HK-2 (cell line): Measurements from ENCODE around the gene CFAP157.
"Not testable (repeated sequence)": the region's sequence is repeated elsewhere in the genome, so short reads cannot be mapped to it uniquely, and the experiment has no call there.

Experiments used
- DNase-seq: peaks from one replicate; pipeline ENCODE4 v3.0.0-alpha.2; 2018; ENCODE audit not compliant: unreplicated experiment

CFAP157 gene

GRCh38 chr9:127735530-127736185 lies 28.9 kb downstream of the CFAP157 start:
- DNase-seq, result no peak

- no peak for DNase-seq
Measured at GRCh38 chr9:127738666-127739065, 31.9 kb downstream of the CFAP157 start.

DNA sequence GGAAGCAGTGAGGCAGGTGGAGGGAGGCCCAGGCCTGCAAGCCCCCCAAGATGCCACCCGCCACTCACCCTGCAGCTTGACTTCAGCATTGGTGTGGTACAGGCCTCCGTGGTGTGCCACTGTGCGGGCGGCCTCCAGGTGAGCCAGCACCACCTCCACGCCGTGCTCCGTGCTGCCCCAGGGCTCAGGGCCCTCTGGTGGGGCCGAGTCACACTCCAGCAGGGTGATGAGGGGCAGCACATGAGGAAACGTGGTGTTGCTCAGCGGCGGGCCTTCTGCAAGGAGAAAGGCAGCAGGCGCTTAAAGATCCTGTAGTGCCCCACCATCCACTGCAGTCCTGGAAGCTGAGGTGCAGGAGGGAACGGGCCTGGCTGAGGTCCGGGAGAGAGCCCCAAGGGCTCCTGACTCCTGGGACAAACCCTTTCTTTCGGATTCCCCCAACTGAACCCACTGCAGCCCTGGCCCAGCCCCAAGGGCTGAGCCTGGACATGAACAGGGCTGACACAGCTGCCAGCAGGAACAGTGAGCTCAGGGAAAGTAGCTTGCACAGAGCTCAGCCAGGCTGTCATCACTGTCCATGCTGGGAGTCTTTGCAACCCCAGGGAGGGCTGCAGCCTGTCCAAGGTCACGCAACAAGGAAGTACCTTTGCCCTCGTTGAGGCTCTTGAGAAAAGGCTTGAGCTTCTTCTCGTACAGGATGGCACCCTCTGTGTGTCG lies 33.0 kb downstream of the CFAP157 start:
- DNase-seq, result no peak

DNA sequence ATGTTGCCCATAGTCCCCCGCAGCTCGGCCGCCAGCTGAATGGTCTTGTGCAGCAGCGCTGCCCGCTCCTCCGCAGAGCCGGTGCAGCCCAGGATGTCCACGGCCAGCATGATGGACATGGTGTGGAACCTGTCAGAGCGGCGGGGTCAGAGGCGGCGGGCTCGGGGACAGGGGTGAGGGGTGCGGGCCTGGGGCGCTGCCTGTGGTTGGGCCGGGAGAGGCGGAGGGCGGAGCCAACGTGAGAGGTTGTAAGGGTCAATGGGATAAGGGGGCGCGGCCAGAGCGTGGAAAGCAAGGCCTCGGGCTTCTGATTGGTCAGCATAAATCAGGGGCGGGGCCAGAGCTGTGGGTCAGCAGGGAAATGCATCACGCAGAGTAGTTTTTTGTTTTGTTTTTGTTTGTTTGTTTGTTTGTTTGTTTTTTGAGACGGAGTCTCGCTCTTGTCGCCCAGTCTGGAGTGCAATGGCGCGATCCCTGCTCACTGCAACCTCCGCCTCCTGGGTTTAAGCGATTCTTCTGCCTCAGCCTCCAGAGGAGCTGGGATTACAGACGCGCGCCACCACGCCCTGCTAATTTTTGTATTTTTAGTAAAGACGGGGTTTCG lies 35.1 kb downstream of the CFAP157 start:
- no peak for DNase-seq

DNA sequence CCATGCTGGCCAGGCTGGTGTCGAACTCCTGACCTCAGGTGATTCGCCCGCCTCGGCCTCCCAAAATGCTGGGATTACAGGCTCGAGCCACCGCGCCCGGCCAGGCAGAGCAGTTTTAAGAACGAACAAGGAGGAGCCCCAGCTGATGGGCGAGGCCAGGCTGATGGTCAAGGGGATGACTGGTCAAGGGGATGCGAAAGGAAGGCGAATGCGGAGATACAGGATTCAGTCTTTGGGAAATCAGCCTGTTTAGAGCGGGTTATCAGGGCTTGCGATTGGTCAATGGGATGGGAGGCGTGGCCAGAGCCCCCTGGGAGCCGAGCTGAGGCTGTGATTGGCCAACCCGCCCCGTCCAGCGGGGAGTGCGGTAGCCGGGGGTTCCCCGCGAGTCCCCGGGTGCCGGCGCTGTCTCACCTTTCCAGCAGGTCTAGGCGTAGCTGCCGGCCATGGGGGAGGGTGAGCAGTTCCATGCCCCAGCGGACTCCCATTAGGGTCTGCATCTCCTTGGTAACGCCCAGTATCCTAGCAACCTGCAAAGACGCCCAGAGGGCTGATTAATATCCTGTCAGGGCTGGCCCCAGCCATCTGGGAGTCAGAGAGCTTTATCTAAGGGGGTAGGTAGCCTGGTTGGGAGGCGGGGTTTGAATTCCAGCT lies 35.8 kb downstream of the CFAP157 start:
- no peak for DNase-seq

- no peak for DNase-seq
Measured at GRCh38 chr9:127744398-127745110, 37.8 kb downstream of the CFAP157 start.

GRCh38 chr9:127746959-127747569 lies 40.3 kb downstream of the CFAP157 start:
- no peak for DNase-seq

GRCh38 chr9:127749090-127749787 lies 42.5 kb downstream of the CFAP157 start:
- DNase-seq, result no peak

- DNase-seq, result no peak
Measured at GRCh38 chr9:127751269-127752054, 44.7 kb downstream of the CFAP157 start.

- DNase-seq, result no peak
Measured at GRCh38 chr9:127753148-127753547, 46.4 kb downstream of the CFAP157 start.

DNA sequence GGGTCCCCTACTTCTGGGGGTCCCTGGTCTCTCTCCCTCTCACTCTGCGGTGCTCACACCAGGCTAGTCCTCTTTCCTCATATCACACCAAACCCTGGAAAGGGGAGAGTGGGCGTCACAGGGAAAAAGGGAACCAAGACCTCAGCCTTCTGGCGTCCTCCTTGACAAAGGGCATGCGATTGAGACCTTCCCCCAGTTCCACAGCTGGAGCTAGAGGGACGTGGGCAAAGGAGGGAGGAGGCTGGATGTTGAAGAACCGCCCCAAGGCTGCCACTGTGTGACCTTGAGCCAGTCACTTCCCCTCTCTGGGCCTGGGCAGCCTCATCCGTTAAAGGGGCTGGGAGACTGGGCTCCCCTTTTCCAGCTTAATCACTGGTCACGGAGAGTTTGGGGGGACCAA lies 46.8 kb downstream of the CFAP157 start:
- DNase-seq, result no peak

DNA sequence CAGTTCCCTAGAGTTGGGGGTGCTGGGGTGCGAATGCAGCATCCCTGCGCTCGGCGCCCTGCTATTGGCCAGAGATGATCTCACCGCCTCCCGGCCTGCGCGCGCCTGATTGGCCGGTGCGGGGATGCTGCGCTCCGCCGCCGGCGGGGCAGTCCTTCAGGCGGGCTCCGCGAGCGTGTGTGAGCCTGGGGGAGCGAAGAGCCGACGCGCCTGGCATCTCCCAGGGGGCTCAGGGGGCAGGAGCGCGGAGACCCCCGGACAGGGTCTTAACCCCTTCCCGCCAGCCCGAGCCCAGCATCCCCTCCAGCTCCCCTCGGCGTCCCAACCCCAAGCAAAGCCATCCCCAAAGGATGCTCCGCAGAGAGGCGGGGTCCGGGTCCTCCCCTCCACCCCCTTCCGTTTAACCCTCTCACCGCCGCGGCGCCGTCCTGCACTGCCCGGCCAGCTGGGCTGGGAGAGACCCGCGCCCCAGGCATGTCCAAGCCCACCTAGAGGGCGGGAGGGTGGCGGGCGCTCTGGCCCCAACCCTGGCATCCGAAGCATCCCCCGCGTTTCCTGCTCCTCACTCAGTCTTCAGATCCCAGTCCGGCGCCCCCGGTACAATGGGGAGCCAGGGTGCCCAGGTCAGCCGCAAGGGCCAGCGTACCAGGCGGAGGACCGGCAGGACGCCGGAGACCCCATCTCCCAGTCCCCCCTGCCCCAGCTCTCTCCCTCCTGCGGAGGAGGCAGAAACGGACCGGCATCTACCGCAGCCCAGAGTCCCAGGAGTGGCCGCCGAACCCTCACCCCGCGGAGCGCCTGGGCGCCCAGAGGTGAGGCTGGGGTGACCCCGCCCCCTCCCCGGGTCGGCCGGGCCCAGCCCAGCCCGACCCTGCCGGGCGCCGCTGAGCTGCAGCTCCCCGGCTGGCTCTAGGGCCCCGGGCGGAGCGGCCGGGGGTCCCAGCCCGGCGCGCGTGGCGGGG lies 47.6 kb downstream of the CFAP157 start:
- DNase-seq, result no peak

DNA sequence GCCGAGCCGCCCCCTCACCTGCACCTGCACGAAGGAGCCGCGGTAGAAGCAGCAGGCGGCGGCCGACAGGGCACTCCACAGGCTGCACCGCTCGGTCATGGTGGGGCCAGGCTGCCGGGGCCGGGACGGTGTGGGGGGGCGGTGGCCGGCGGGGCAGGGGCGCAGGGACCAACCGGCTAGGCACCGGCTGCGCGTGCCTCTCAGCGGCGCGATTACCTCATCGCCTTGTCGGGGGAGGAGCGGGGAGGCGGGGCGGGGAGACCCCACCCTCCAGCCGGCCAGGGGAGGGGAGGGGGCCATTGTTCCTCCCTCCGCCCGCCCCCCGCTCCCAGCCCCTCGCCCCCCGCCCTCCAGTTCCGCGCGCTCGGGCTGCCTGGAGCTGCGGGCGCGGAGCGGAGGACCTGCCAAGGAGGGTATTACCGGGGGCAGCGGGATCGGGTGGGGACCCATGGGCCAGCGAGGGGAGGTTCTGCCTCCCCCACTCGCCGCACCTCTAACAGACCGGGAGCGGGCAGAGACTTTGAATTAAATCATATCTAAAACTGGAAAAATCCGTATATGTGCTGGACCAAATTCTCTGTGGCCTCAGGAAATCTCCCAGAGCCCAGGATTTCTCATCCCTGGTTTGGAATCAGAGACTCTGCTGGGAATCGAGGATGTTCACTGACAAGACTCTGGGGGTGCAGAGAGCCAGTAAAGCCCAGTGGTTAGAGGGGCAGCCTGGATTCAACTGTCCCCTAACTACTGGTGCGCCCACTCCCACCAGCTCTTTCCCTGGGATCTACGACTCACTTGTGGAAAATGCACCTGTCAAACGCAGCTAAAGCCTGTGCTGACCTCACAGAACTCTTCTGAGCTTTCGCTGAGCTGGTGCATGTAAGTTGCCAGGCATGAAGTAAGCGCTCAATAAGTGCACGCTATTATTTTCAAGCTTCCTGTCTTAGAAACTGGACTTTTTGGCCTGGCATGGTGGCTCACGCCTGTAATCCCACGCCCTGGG lies 48.6 kb downstream of the CFAP157 start:
- no peak for DNase-seq

DNA sequence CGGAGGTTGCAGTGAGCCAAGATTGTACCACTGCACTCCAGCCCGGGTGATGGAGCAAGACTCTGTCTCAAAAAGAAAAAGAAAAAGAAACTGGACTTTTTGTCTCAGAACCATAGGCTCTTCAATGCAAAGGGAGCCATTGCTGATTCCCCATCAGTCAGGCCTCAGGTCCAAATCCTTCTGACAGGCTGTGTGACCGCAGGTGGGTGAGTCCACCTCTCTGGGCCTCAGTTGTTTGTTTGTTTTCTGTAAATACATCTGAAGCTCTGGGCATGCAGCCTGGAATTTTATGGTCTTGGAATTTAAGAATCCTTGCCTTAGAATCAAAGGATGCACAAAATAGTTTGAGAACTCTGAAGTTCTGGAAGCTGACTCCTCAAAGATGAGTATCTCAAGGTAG lies 49.4 kb downstream of the CFAP157 start:
- no peak for DNase-seq

- not testable (repeated sequence) for DNase-seq
Measured at GRCh38 chr9:127756776-127757175, 50.0 kb downstream of the CFAP157 start.

- DNase-seq, result no peak
Measured at GRCh38 chr9:127758843-127759242, 52.1 kb downstream of the CFAP157 start.

DNA sequence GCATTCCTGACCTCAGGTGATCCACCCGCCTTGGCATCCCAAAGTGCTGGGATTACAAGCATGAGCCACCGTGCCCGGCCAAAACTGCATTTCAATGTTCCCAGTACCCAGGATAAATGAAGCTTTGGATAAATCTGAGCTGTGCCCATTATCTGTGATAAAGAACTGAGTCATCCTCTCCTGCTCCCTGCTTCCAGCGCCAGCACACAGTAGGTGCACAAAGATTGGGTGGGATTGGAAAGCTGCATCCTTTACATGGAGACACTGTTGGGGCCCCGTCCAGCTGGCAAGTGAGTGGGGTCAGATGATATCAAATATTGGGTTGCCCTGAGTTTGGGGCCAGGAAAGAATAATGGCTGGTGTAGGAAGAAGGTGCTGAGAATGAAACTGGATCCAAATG lies 54.3 kb downstream of the CFAP157 start:
- no peak for DNase-seq

DNA sequence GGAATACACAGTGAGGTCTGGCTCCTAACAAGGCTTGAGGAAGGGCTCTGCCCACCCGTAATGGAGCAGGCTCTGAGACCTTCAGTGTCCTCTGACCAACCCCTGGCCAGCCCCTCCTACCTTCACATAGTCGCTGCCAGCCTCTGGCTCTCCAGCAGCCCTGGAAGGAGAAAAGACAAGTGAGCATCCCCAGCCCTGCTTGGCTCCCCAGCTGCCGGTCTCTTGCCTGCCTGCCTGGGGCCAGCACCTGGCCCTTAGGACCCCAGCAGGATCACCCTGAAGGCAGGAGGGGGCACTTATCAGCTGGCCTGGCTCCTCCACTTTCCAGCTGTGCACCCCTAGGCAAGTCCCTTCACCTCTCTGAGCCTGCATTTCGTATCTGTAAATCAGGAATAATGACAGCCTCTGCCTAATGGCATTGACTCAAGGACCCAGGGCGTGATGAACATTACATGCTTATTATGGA lies 54.7 kb downstream of the CFAP157 start:
- no peak for DNase-seq
